Lower lobe of right lung (tissue), 2 donors: ENCODE data around the gene PID1. TPM values are rescaled to one million over a fixed set of nuclear protein-coding genes. Genes with fewer than 3 reads are reported as not detected.

ENCODE experiments used
- ATAC-seq, 2 donors: fragments of 200-7000 bp; cut with Tn5 transposase; one replicate each; pipeline ENCODE4 v1.9.1; 2020 to 2022; ENCODE audit warnings: mild to moderate bottlenecking in 2 of 2, moderate library complexity in 2 of 2
- DNase-seq: peaks from one replicate; pipeline ENCODE4 v3.0.0-alpha.2; 2020
- H3K27ac ChIP-seq: fragments of 200-600 bp; one replicate; pipeline ENCODE4 v1.8.0; 2022
- H3K27me3 ChIP-seq: fragments of 200-600 bp; one replicate; pipeline ENCODE4 v1.8.0; 2022; ENCODE audit warnings: low read depth
- H3K36me3 ChIP-seq: fragments of 200-600 bp; one replicate; pipeline ENCODE4 v1.8.0; 2022; ENCODE audit warnings: mild to moderate bottlenecking
- H3K4me1 ChIP-seq: fragments of 200-600 bp; one replicate; pipeline ENCODE4 v1.8.0; 2022
- H3K4me3 ChIP-seq: fragments of 200-600 bp; one replicate; pipeline ENCODE4 v1.8.0; 2022; ENCODE audit warnings: mild to moderate bottlenecking
- H3K9me3 ChIP-seq: fragments of 200-600 bp; one replicate; pipeline ENCODE4 v1.8.0; 2022
- intact Hi-C: fragments of 100-400 bp; cut with DNase I; formaldehyde crosslinking; loops from one replicate; pipeline ENCODE4 v1.11.0; 2022
- total RNA-seq: library from RNA; stranded (reverse); fragmentation: NEBNext Ultra II Directional; extraction: Animal tissue kit (Norgen Biotek cat#: 25700); gene quantifications from one replicate; pipeline ENCODE4 v1.2.1, GENCODE V29; 2021
- TF ChIP-seq, protein P1 (sequence below): fragments of 200-600 bp; IDR thresholded peaks from one replicate; pipeline ENCODE4 v1.8.0; 2022; ENCODE audit warnings: antibody characterized with exemption, mild to moderate bottlenecking
- donor health status: DM: no; HTN: yes; CAD: no; lungs with severe emphysema.

Gene PID1
- total RNA-seq, 1 donor from 2014 or later = 48.0 TPM

DNA sequence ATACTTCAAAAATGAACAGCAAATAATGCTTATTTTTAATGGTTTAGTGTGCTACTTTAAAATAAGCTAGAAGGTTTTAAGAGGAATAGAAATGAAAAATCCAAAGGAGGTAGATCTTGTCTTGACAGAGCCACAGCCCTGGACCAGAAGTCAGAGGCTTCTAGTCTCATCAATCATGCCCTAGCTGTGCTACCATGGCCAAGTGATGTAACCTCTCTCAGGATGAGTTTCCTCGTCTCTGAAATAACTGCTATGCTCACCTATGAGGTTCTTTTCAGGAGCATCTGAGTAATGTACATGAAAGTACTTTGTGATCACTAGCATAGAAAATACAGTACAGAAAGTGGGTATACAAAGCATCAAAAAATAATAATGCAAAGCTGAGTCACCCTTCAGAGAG is 248.4 kb downstream of the PID1 start:
- TF ChIP-seq, protein P1, sequence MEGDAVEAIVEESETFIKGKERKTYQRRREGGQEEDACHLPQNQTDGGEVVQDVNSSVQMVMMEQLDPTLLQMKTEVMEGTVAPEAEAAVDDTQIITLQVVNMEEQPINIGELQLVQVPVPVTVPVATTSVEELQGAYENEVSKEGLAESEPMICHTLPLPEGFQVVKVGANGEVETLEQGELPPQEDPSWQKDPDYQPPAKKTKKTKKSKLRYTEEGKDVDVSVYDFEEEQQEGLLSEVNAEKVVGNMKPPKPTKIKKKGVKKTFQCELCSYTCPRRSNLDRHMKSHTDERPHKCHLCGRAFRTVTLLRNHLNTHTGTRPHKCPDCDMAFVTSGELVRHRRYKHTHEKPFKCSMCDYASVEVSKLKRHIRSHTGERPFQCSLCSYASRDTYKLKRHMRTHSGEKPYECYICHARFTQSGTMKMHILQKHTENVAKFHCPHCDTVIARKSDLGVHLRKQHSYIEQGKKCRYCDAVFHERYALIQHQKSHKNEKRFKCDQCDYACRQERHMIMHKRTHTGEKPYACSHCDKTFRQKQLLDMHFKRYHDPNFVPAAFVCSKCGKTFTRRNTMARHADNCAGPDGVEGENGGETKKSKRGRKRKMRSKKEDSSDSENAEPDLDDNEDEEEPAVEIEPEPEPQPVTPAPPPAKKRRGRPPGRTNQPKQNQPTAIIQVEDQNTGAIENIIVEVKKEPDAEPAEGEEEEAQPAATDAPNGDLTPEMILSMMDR = no peak
- no peak overlapping the region for H3K4me3 ChIP-seq
- no peaks in the 10 kb centered on the region for H3K27me3 ChIP-seq
- H3K27ac ChIP-seq = no peak overlapping the region
- no peak for ATAC-seq
- peaks cover 15% of the 10 kb centered on the region for H3K36me3 ChIP-seq
- H3K4me1 ChIP-seq = no peaks in the 10 kb centered on the region
- no peak for DNase-seq
- intact Hi-C loops = no loop called here
- no peaks in the 10 kb centered on the region for H3K9me3 ChIP-seq

DNA sequence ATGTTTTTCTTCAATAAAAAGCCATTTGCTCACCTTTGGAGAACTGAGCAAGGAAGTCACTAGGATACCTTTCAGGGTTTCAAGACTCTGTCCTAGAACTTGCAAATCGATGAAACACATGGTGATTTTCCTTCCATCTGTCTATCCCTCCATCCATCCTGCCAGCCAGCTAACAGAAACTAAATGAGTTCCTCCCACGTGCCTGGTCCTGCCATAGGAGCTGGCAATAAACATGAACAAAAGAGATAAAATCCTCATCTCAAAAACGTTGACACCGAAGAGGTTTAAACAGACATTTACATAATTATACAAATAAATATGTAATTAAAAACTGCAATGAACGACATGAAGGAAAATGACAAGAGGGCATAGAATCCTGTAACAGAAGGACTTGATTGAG is 249.0 kb downstream of the PID1 start:
- peaks cover 15% of the 10 kb centered on the region for H3K36me3 ChIP-seq
- ATAC-seq (no peak), DNase-seq (no peak)
- H3K27ac ChIP-seq = no peak overlapping the region
- intact Hi-C loops = no loop called here
- TF ChIP-seq, protein P1 = no peak
- H3K9me3 ChIP-seq = no peaks in the 10 kb centered on the region
- H3K4me1 ChIP-seq = no peaks in the 10 kb centered on the region
- no peak overlapping the region for H3K4me3 ChIP-seq
- no peaks in the 10 kb centered on the region for H3K27me3 ChIP-seq

DNA sequence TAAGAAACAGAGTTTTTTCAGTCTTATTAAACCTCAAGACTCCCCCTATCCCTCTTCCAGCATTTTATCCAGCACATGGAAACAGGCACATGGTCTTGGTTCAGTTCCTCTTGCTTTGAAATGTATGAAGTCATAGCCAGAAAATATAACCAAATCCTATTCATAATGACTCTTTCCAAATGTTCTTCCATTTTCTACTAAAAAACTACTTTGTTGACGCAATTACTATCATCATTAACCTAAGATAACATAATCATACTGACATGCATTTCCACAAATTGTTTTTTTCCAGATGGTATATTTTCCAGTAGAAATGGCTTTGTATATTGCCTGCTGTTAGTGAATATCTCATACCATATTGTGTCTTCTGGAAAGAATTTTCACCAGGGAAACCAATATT is 261.3 kb downstream of the PID1 start:
- Histone ChIP-seq H3K27me3 (no peaks in the 10 kb centered on the region), H3K36me3 (no peaks in the 10 kb centered on the region), H3K4me1 (no peaks in the 10 kb centered on the region), H3K27ac (no peak overlapping the region), H3K4me3 (no peak overlapping the region), H3K9me3 (no peaks in the 10 kb centered on the region)
- ATAC-seq (no peak), DNase-seq (no peak)
- intact Hi-C loops = no loop called here
- TF ChIP-seq, protein P1 = no peak

DNA sequence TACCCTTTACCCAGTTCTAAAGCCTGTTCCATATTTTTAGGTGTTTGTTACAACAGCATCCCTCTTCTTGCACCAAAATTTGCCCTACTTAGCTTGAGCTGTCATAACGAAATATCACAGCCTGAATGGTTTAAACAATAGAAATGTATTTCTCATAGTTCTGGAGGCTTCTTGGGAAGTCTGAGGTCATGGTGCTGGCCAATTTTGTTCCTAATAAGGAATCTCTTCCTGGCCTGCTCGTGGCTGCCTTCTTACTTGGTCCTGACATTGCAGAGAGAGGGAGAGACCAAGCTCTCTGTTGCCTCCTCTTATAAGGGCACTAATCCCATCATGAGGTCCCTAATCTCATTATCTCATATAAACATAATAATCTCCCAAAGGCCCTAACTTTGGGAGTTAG is 267.8 kb downstream of the PID1 start:
- Histone ChIP-seq H3K27ac (no peak overlapping the region), H3K4me3 (no peak overlapping the region), H3K9me3 (peaks cover 5% of the 10 kb centered on the region), H3K27me3 (no peaks in the 10 kb centered on the region), H3K4me1 (no peaks in the 10 kb centered on the region), H3K36me3 (no peaks in the 10 kb centered on the region)
- ATAC-seq (no peak), DNase-seq (no peak)
- TF ChIP-seq, protein P1 = no peak
- intact Hi-C loops = no loop called here

DNA sequence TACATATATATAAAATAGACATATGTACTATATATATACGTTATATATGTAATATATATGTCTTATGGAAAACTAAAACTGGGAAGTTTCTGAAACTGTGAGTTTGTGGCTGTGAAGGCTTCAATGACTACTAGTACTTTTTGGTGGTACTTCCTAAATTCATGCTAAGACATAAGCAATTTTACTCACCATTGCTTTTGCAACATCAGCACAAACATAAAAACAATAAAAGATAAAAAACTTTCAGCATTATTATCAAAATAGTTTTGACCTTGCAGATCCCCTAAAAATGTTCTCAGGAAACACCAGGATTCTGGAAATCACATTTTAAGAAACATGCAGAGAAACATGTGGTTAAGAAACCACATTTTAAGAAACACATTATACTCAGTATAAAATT is 269.9 kb downstream of the PID1 start:
- H3K4me1 ChIP-seq = no peaks in the 10 kb centered on the region
- H3K4me3 ChIP-seq = no peak overlapping the region
- peaks cover 5% of the 10 kb centered on the region for H3K9me3 ChIP-seq
- no peak overlapping the region for H3K27ac ChIP-seq
- intact Hi-C loops = no loop called here
- no peak for DNase-seq
- no peaks in the 10 kb centered on the region for H3K36me3 ChIP-seq
- ATAC-seq = no peak
- no peaks in the 10 kb centered on the region for H3K27me3 ChIP-seq
- TF ChIP-seq, protein P1 = no peak

DNA sequence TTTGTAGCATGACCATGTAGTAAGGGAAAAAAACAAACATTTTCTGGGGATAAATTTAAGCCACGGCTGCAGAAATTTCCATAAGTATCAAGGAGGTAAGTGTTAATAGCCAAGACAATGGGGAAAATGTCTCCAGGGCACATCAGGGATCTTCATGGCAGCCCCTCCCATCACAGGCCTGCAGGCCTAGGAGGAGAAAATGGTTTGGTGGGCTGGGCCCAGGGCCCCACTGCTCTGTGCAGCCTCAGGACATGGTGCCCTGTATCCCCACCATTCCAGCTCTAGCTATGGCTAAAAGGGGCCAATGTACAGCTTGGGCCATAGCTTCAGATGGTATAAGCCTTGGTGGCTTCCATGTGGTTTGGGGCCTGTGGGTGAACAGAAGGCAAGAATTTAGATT is 271.8 kb downstream of the PID1 start:
- Histone ChIP-seq H3K4me3 (no peak overlapping the region), H3K9me3 (peaks cover 5% of the 10 kb centered on the region), H3K4me1 (no peaks in the 10 kb centered on the region), H3K27me3 (no peaks in the 10 kb centered on the region), H3K36me3 (no peaks in the 10 kb centered on the region), H3K27ac (no peak overlapping the region)
- intact Hi-C loops = no loop called here
- TF ChIP-seq, protein P1 = no peak
- ATAC-seq (no peak), DNase-seq (no peak)
